Inflammatory macrophage treated with lipopolysaccharide for 1 hour (primary cell): ENCODE measurements around the gene RNF180.
"Not testable (repeated sequence)": the region's sequence is repeated elsewhere in the genome, so short reads cannot be mapped to it uniquely, and the experiment has no call there.

ENCODE experiments used
- DNase-seq, 2 donors: peaks; one replicate each; pipeline ENCODE4 v3.0.0-alpha.2; 2020 to 2022

RNF180 gene

DNA sequence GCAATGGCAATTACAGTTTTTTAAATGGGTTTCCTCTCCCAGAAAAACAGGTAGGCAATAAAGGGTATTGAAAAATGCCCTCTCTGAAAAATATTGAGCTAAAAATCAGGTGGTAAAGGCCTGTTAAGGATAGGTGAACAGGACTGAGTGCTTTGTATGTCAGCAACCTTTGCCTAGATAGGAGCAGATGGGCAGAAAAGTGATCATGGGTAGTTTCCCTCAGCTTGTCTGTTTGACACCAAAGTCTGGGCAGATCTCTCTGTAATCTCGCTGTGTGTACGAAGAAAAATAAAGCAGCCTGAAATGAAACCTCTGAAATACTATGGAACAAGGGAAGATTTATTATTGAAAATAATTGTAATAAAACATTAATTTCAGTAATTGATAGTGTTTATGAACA is 15.8 kb downstream of the RNF180 start:
- DNase-seq = no peak

DNA sequence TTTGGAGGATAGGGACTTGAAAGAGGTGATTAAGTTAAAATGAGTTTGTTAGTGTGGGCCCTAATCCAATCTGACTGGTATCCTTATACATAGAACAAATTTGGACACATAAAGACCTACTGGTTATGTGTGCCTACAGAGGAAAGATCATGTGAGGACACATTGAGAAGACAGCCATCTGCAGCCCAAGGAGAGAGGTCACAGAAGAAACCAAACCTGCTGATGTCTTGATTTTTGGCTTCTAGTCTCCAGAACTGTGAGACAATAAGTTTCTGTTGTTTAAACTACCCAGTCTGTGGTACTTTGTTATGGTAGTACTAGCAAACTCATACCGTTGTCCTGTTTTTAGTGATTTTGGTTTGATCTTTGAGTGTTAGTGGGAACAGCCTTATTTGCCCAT is 18.3 kb downstream of the RNF180 start:
- no peak for DNase-seq

DNA sequence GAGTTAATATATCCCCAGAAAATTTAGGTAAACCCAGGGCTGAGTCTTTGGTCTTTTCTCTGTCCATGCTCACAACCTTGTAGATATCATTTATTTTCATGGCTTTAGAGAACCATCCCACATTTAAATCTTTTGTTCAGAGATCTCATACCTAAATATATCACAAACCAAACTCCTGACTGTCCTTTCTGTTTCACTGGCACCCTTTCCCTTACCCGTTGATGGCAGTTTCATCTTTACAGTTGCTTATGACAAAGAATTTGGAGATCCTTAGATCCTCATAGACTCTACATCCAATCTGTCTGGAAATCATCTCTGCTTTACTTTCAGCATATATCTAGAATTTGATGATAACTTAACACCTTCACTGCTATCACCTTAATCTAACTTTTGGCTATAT is 19.2 kb downstream of the RNF180 start:
- no peak for DNase-seq

GRCh38 chr5:64188776-64189175 is 23.1 kb downstream of the RNF180 start:
- DNase-seq = no peak

- no peak for DNase-seq
Observed at GRCh38 chr5:64190562-64191306, 25.1 kb downstream of the RNF180 start.

DNA sequence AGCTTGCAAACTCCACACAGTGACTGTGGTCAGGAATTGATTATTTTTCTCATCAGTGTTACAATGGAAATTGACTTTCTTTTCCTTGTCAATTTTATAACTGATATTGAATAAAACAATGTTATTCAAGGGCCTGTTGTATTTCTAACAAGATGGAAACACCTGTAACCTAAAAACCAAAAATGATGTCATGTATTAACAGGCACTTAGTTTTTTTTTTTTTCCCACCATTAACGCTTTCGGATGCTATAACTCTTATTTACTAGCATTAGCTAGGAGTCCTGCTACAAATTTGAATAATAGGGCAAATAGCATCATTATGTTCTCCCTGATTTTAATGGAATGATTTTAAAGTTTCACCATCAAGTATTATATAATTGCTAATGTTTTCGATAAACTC is 30.3 kb downstream of the RNF180 start:
- DNase-seq = no peak

DNA sequence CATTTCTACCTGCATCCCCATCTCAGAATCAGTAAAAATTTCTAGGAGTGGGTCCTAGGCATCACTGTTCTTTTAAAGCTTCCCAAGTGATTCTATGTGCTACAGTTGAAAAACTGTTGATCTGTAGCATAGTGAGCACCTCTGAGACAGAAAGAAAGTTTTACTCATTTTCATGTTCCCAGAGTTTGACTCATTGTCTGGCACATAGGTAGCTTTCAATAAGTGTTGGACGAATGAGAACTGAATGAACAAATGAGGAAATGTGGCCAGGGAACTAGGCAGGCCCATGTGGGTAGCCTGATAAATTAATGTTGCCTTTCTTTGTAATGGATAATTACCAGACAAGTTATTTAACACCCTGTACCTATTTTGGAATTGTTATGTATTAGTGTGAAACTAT is 33.8 kb downstream of the RNF180 start:
- DNase-seq = no peak

GRCh38 chr5:64201996-64202395 is 36.4 kb downstream of the RNF180 start:
- DNase-seq = no peak

DNA sequence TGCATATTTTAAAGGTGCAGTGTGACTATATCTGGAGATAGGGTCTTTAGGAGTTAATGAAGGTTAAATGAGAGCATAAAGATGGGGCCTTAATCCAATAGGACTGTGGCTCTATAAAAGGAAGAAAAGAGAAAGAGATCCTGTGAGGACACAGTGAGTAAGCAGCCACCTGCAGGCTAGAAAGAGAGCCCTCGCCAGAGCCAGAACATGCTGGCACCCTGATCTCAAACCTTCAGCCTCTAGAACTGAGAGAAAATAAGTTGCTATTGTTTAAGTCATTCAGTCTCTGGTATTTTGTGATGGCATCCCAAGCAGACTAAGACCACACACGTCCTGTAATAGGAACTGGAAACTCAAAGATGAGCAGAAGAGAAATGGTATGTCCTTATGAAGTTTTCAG is 41.0 kb downstream of the RNF180 start:
- no peak for DNase-seq

DNA sequence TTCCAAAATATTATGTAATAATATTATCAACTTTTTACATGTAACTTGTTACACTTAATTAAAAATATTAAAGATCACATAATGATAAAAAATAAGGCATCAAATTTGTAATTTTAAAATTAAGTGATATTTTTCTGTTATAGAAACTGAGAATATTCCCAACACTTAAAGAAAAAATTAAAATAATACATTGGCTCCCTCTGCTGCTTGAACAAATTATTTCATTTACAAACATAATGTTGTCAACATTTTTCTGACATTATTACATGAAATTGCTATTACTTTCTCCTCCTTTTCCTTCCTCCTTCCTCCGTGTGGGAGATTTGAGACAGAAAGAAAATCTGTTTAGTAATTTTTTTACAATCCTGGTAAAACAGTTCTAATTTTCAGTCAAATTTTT is 42.3 kb downstream of the RNF180 start:
- peak; percentile 3 to 12 for DNase-seq

GRCh38 chr5:64209353-64209752 is 43.7 kb downstream of the RNF180 start:
- DNase-seq = no peak

GRCh38 chr5:64210866-64211265 is 45.2 kb downstream of the RNF180 start:
- no peak for DNase-seq

- DNase-seq = no peak
Observed at GRCh38 chr5:64213011-64213410, 47.4 kb downstream of the RNF180 start.

- no peak for DNase-seq
Observed at GRCh38 chr5:64213531-64213930, 47.9 kb downstream of the RNF180 start.

- no peak for DNase-seq
Observed at GRCh38 chr5:64214132-64214531, 48.5 kb downstream of the RNF180 start.

DNA sequence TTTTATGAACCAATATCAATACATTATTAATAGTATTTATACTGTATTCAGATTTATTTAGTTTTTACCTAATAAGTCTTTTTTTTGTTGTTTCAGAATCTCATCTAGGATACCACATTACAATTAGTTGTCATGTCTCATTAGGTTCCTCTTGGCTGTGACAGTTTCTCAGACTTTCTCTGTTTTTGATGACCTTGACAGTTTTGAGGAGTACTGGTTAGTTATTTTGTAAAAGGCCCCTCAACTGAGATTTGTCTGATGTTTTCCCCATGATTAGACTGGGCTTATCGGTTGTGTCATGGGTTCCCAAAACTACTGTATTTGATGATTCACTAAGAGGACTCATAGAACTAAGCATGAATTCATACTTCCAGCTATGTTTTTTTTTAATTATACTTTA is 56.3 kb downstream of the RNF180 start:
- DNase-seq = no peak

DNA sequence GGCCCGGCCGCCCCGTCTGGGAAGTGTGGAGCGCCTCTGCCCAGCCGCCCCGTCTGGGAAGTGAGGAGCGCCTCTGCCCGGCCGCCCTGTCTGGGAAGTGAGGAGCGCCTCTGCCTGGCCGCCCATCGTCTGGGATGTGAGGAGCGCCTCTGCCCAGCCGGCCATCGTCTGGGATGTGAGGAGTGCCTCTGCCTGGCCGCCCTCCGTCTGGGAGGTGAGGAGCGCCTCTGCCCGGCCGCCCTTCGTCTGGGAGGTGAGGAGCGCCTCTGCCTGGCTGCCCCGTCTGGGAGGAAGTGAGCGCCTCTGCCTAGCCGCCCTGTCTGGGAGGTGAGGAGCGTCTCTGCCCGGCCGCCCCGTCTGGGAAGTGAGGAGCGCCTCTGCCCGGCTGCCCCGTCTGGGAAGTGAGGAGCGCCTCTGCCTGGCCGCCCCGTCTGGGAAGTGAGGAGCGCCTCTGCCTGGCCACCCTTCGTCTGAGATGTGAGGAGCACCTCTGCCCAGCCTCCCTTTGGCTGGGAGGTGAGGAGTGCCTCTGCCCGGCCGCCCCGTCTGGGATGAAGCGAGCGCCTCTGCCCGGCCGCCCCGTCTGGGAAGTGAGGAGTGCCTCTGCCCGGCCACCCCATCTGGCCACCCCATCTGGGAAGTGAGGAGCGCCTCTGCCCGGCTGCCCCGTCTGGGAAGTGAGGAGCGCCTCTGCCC is 59.8 kb downstream of the RNF180 start:
- DNase-seq = not testable (repeated sequence)

- not testable (repeated sequence) for DNase-seq
Observed at GRCh38 chr5:64227131-64227537, 61.5 kb downstream of the RNF180 start.

DNA sequence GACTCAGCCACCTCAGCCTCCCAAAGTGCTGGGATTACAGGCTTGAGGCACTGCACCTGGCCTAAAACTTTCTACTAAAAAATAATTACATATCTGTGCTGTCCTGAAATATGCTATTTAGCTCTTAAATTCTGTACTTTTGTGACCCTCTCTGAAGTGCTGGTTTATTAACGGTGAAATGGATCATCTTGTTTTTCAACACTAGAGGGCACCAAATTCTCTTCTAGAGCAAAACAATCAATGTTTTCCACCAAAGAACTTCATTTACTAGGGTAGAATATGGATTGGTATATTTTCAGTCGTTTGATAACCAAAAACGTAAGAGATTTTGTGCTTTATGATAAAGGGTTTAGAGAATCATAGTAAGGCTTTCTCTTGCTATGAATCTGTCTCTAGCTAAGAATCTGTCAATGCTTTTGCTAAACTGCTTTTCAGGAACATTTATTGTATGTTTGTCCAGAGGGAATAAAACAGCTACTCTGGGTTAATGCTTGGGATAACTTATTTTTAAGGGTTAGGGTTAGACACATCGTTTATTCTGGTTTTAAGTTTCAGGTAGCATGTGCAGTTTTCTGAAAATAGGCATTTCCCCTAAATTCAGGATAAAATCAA is 63.6 kb downstream of the RNF180 start:
- peak; percentile 1 to 42 for DNase-seq

- DNase-seq = no peak
Observed at GRCh38 chr5:64260756-64261155, 95.1 kb downstream of the RNF180 start.

GRCh38 chr5:64269164-64269563 is 103.5 kb downstream of the RNF180 start:
- peak; percentile 3 to 26 for DNase-seq

- no peak for DNase-seq
Observed at GRCh38 chr5:64273276-64273675, 107.6 kb downstream of the RNF180 start.

- no peak for DNase-seq
Observed at GRCh38 chr5:64285188-64286130, 119.8 kb downstream of the RNF180 start.
